Fibroblast of the aortic adventitia (primary cell): ENCODE measurements around the gene DAPK2. TPM values are rescaled to one million over a fixed set of nuclear protein-coding genes. Genes with fewer than 3 reads are reported as not detected.
A peak's percentile ranks its signal among the peaks of the same experiment; 100 is the strongest.

Experiments used
- DNase-seq: peaks from one replicate; pipeline ENCODE4 v3.0.0-alpha.2; 2010; ENCODE audit warnings: low read depth
- H3K4me3 ChIP-seq: 2 replicates; pipeline ENCODE4 v1.5.1; 2011; ENCODE audit warnings: low read depth, mild to moderate bottlenecking, control low read depth, low read length, moderate library complexity
- total RNA-seq: library from RNA; depleted of rRNA; stranded (reverse); fragments of >200 nt; gene quantifications from 2 replicates; pipeline ENCODE4 v1.2.3, GENCODE V29; 2012; ENCODE audit warnings: low replicate concordance
- TF ChIP-seq, protein P1 (sequence below): IDR thresholded peaks from 2 replicates; pipeline ENCODE4 v1.5.1; 2011; ENCODE audit warnings: mild to moderate bottlenecking, low read length, control low read depth, inconsistent platforms; ENCODE audit not compliant: insufficient read depth

DAPK2 gene
- total RNA-seq, 1 donor, result 3.7 TPM

DNA sequence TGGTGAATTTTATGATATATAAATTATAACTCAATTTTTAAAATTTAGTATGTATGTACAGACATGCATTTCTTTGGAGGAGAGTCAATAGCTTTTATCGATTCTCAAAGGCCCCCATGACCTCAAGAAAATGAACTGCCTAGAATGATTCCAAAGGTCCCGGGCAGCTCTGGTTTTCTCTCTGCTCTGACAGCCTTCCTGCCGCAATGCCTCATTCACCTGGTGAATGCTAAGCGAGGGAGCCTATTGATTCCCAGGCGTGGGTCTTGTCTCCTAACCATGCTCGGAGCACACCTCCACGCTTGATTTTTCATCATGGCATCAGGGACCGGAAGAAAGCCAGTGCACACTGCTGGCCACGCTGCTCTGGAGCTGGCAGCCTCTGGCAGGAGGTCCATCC lies 132.9 kb downstream of the DAPK2 start:
- DNase-seq, result no peak
- H3K4me3 ChIP-seq, result no peak overlapping the region
- TF ChIP-seq, protein P1, sequence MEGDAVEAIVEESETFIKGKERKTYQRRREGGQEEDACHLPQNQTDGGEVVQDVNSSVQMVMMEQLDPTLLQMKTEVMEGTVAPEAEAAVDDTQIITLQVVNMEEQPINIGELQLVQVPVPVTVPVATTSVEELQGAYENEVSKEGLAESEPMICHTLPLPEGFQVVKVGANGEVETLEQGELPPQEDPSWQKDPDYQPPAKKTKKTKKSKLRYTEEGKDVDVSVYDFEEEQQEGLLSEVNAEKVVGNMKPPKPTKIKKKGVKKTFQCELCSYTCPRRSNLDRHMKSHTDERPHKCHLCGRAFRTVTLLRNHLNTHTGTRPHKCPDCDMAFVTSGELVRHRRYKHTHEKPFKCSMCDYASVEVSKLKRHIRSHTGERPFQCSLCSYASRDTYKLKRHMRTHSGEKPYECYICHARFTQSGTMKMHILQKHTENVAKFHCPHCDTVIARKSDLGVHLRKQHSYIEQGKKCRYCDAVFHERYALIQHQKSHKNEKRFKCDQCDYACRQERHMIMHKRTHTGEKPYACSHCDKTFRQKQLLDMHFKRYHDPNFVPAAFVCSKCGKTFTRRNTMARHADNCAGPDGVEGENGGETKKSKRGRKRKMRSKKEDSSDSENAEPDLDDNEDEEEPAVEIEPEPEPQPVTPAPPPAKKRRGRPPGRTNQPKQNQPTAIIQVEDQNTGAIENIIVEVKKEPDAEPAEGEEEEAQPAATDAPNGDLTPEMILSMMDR, result no peak

DNA sequence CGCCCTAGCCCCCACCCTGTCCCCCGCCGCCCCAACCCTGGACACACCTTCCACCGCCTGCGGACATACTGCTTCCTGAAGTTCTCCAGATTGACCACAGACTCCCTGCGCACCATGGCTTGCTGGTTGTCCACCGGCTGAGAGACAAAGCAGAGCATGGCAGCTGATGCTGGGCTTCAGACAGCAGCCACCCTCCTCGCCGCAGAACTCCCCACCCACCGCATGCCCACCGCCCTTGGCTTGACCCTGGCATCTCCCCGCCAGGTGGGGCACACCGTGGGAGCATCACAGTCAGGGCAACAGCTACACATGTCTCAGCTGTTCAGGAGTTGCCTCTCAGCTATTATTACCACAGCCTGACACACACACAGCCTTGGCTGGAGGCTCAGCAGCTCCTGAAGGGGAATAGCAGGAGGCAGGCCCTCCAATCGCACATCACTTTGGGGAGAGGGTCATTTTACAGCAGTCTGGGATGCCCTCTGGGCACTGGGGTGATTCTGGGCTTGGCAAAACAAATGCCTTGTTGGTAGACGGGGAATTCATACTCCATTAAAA lies 134.1 kb downstream of the DAPK2 start:
- no peak overlapping the region for H3K4me3 ChIP-seq
- TF ChIP-seq, protein P1, result no peak
- no peak for DNase-seq

DNA sequence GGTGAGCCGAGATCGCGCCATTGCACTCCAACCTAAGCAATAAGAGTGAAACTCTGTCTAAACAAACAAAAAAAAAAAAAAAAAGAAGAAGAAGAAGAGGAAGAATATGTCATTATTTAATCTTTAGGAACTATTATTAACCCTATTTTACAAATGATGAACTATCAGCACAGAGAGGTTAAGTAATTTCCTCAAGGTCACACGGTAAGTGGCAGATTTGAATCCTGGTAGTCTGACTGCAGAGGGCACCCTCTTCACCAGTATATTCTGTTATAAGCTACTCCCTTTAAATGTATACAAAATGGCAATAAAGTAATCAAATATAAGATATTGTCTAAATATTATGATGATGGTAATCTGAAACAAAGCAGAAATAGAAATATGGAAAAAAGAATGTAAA lies 135.1 kb downstream of the DAPK2 start:
- no peak for DNase-seq
- TF ChIP-seq, protein P1, result no peak
- H3K4me3 ChIP-seq, result no peak overlapping the region

DNA sequence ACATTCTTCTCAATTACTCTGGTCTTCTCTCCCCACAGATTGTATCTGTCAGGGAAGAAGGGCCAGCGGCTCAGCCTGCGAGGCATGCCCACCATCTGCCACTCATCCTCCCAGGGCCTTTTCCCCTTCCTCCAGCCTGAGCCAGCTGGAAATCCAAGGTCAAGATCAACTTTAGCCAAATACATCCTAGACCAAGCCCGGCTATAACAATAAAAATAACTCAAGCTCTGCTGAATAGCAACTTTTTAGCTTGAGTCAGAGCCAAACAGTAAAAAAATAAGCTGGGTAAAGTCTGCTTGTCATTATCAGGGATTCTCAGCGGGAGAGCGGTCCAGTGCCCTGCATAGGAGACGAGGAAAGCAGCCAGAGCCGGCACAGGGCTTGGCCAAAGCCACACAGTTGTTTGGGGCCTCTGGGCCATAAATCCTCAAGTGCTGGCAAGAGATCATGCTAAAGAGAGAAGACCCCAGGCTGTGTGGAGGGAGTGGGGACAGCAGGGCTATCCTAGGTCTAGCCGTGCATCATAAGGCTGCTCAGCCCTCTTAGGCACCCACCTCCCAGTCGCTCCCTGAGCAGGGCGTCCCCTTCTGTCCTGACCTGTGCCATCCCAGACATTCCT lies 136.4 kb downstream of the DAPK2 start:
- DNase-seq, result peak; percentile 72
- no peak overlapping the region for H3K4me3 ChIP-seq
- TF ChIP-seq, protein P1, result no peak

DNA sequence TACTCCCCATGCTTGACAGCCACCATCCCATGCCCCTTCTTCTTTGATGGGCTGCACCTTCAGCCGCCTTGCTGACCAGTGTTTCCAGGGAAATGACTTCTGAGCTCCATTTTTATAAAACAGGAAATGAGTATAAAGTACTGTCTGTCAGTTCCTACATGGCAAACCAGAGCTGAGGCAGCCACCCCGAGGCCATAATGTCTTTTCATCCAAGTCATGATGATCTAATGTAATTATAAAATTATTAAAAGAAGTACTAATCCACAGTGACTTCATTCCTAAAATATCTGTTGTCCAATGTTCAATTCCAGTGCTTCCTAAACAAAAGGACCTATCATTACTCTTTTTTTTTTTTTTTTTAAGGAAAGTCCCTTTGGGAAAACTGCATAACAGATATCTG lies 137.3 kb downstream of the DAPK2 start:
- H3K4me3 ChIP-seq, result no peak overlapping the region
- TF ChIP-seq, protein P1, result no peak
- peak; percentile 23 for DNase-seq

DNA sequence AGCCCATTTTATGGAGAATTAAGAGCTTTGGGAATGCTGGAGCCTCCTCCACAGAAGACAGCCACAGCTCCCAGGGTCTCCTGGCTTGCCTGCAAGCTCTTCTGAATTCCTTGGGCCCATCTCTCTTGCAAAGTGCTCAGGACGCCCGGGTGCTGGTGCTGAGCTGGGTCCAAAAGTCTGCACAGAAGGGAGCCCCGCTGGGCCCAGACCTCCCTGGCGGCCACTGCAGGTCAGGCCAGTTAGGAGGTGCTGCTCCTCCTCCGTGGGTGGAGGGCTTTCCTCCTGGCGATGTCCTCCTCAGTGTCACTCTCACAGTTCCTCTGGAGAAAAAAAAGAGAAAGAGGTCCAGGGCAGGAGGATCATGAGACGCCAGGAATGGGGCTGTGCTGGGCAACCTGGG lies 138.0 kb downstream of the DAPK2 start:
- DNase-seq, result no peak
- TF ChIP-seq, protein P1, result no peak
- H3K4me3 ChIP-seq, result no peak overlapping the region

DNA sequence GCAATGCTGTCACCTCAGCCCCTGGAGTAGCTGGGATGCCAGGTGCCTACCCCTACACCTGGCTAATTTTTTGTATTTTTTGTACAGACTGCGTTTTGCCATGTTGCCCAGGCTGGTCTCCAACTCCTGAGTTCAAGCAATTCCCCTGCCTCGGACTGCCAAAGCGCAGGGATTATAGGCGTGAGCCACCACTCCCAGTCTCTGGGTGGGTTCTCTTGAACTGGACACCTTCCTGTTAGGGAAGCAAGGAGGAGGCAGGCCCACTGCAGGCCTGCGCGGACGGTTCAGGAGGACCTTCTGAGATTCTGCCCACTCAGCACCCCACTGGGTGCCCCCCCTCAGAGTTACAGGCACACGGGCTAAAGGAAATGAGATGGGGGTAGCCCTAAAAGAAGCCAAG lies 138.8 kb downstream of the DAPK2 start:
- TF ChIP-seq, protein P1, result no peak
- H3K4me3 ChIP-seq, result no peak overlapping the region
- DNase-seq, result no peak
